ENCODE measurements around the gene ULK1.

GRCh38 chr12:131907379-131908091, 13.1 kb downstream of the ULK1 start:
- TF ChIP-seq EP300 (IDR thresholded peaks at IDR 0.05) (no peak), CTCF (IDR thresholded peaks at IDR 0.05) (no peak), POLR2A (IDR thresholded peaks at IDR 0.05) (no peak)

All from ovary (tissue), 3 donors.